Lower leg skin (tissue), 4 donors: ENCODE measurements around the gene BBS9. TPM values are rescaled to one million over a fixed set of nuclear protein-coding genes. Genes with fewer than 3 reads are reported as not detected.

ENCODE experiments used
- DNase-seq, 2 donors: peaks; one replicate each; pipeline ENCODE4 v3.0.0-alpha.2; 2019; ENCODE audit warnings: low spot score in 2 of 2
- H3K4me3 ChIP-seq: fragments of 200-600 bp; sonication (generic); 2 replicates; pipeline ENCODE4 v1.5.1; 2017; ENCODE audit warnings: mild to moderate bottlenecking, low read depth; ENCODE audit not compliant: poor library complexity, severe bottlenecking
- CTCF ChIP-seq, 3 donors: fragments of 450-650 bp; IDR thresholded peaks; one replicate each; pipeline ENCODE4 v1.5.1; 2016; ENCODE audit warnings: antibody characterized with exemption in 3 of 3, mild to moderate bottlenecking in 3 of 3, moderate library complexity in 2 of 3
- POLR2A ChIP-seq, 2 donors: fragments of 450-650 bp; IDR thresholded peaks; one replicate each; pipeline ENCODE4 v1.6.1; 2016 to 2017; ENCODE audit warnings: antibody characterized with exemption in 2 of 2, mild to moderate bottlenecking in 1 of 2, moderate library complexity in 1 of 2
- WGBS, 2 donors: methylation state at CpG; one replicate each; pipeline ENCODE4 v1.1.5; 2018; 5-methylcytosine and 5-hydroxymethylcytosine counted together
- intact Hi-C: fragments of 100-400 bp; cut with DNase I; formaldehyde crosslinking; loops from one replicate; pipeline ENCODE4 v1.15.0; 2023; ENCODE audit warnings: low total_unique reads
- total RNA-seq, 4 donors: library from RNA; depleted of rRNA; stranded (reverse); fragments of >200 nt; gene quantifications; one replicate each; pipeline ENCODE4 v1.1.0, GENCODE V29; 2016

BBS9 gene
- total RNA-seq, 4 donors from 2014 or later: 10.1 to 25.1 (median 11.2) TPM

- DNase-seq: no peak
- 83 to 94% methylated on average over 1 of the region's 1 CpG for WGBS, 2 donors
- H3K4me3 ChIP-seq: no peak overlapping the region
- intact Hi-C loops: no loop called here
- TF ChIP-seq POLR2A (IDR thresholded peaks at IDR 0.05) (no peak), CTCF (IDR thresholded peaks at IDR 0.05) (no peak)
These were observed 467.8 kb downstream of the BBS9 start for GRCh38 chr7:33597181-33597580.

GRCh38 chr7:33601101-33601500 is 471.7 kb downstream of the BBS9 start:
- no peak for DNase-seq
- no peak for TF ChIP-seq CTCF (IDR thresholded peaks at IDR 0.05)
- H3K4me3 ChIP-seq: no peak overlapping the region
- WGBS, 2 donors: 86 to 94% methylated on average over 4 of the region's 4 CpGs
- intact Hi-C loops: no loop called here

- intact Hi-C loops: no loop called here
- WGBS, 2 donors: 91 to 94% methylated on average over 2 of the region's 2 CpGs
These were observed 472.5 kb downstream of the BBS9 start for GRCh38 chr7:33601884-33602283.

GRCh38 chr7:33604056-33604455 is 474.7 kb downstream of the BBS9 start:
- intact Hi-C loops: no loop called here
- WGBS, 2 donors: 79 to 84% methylated on average over 2 of the region's 2 CpGs
- no peak overlapping the region for H3K4me3 ChIP-seq
- no peak for DNase-seq
- no peak for TF ChIP-seq POLR2A (IDR thresholded peaks at IDR 0.05)
- TF ChIP-seq CTCF (IDR thresholded peaks at IDR 0.05): no peak

More at GRCh38 chr7:33601884-33602283, 472.5 kb downstream of the BBS9 start:
- H3K4me3 ChIP-seq: no peak overlapping the region
- no peak for TF ChIP-seq CTCF (IDR thresholded peaks at IDR 0.05)
- no peak for TF ChIP-seq POLR2A (IDR thresholded peaks at IDR 0.05)
- DNase-seq: no peak

- no peak for DNase-seq
- intact Hi-C loops: no loop called here
- WGBS, 2 donors: 96 to 98% methylated on average over 3 of the region's 3 CpGs
- H3K4me3 ChIP-seq: no peak overlapping the region
- no peak for TF ChIP-seq POLR2A (IDR thresholded peaks at IDR 0.05)
- TF ChIP-seq CTCF (IDR thresholded peaks at IDR 0.05): no peak
These were observed 481.6 kb downstream of the BBS9 start for GRCh38 chr7:33610918-33611317.

- intact Hi-C loops: no loop called here
- no peak for DNase-seq
- H3K4me3 ChIP-seq: no peak overlapping the region
- 88 to 89% methylated on average over 1 of the region's 1 CpG for WGBS, 2 donors
- no peak for TF ChIP-seq POLR2A (IDR thresholded peaks at IDR 0.05)
- TF ChIP-seq CTCF (IDR thresholded peaks at IDR 0.05): no peak
These were observed 483.1 kb downstream of the BBS9 start for GRCh38 chr7:33612442-33612841.
